Stomach (tissue), 9 donors: ENCODE data around the gene B4GALT6. TPM values are rescaled to one million over a fixed set of nuclear protein-coding genes. Genes with fewer than 3 reads are reported as not detected.

Experiments
- DNase-seq, 2 donors: peaks; one replicate each; pipeline versions ENCODE4 v3.0.0 to v3.0.0-alpha.2; 2013 to 2019
- H3K27ac ChIP-seq, 5 donors: fragments of 200-600 bp in 4 of 5; sonication (generic) in 4 of 5; one replicate each; pipeline ENCODE4 v1.5.1; 2013 to 2019; ENCODE audit warnings: mild to moderate bottlenecking in 1 of 5, moderate library complexity in 1 of 5
- H3K27me3 ChIP-seq, 3 donors: fragments of 200-600 bp; sonication (generic); one replicate each; pipeline ENCODE4 v1.5.1; 2017 to 2019; ENCODE audit warnings: mixed run types in 1 of 3
- H3K36me3 ChIP-seq, 4 donors: fragments of 200-600 bp; sonication (generic); 1 replicate in 3 of 4; 2 replicates in 1 of 4; pipeline ENCODE4 v1.5.1; 2016 to 2019
- H3K4me1 ChIP-seq, 4 donors: fragments of 200-600 bp; sonication (generic); one replicate each; pipeline ENCODE4 v1.5.1; 2016 to 2019
- H3K4me3 ChIP-seq, 4 donors: fragments of 200-600 bp; sonication (generic) in 3 of 4; one replicate each; pipeline ENCODE4 v1.5.1; 2016 to 2019; ENCODE audit warnings: mild to moderate bottlenecking in 1 of 4
- H3K9me3 ChIP-seq, 4 donors: fragments of 200-600 bp; sonication (generic); one replicate each; pipeline ENCODE4 v1.5.1; 2016 to 2019
- EP300 ChIP-seq: sonication (generic); formaldehyde crosslinking; IDR thresholded peaks from one replicate; pipeline ENCODE4 v1.6.1; 2017; ENCODE audit warnings: antibody characterized with exemption
- POLR2A ChIP-seq, 4 donors: fragments of 450-650 bp; IDR thresholded peaks; one replicate each; pipeline ENCODE4 v1.6.1; 2016; ENCODE audit warnings: antibody characterized with exemption in 4 of 4, control low read depth in 2 of 4, mild to moderate bottlenecking in 1 of 4, moderate library complexity in 1 of 4
- POLR2AphosphoS5 ChIP-seq, 3 donors: sonication (generic); formaldehyde crosslinking; IDR thresholded peaks; one replicate each; pipeline ENCODE4 v1.6.1; 2016; ENCODE audit warnings: antibody characterized with exemption in 3 of 3
- WGBS, 5 donors: extraction: QIAGEN DNeasy Blood & Tissue Kit in 3 of 5; methylation state at CpG; one replicate each; pipeline versions ENCODE4 v1.1.5 to v1.1.7; 2013 to 2018; 5-methylcytosine and 5-hydroxymethylcytosine counted together
- intact Hi-C: fragments of 100-400 bp; cut with DNase I; formaldehyde crosslinking; loops from one replicate; pipeline ENCODE4 v1.15.1; 2023; ENCODE audit warnings: low total_unique reads
- polyA plus RNA-seq, 3 donors: library from polyadenylated mRNA; stranded (reverse); fragments of 200-250 nt; gene quantifications; one replicate each; pipeline ENCODE4 v1.2.3, GENCODE V29; 2013
- total RNA-seq, 5 donors: library from RNA; depleted of rRNA; stranded (reverse); fragments of >200 nt; gene quantifications; one replicate each; pipeline versions ENCODE4 v1.1.0 to v1.2.3, GENCODE V29; 2014 to 2016
- TF ChIP-seq, protein P1 (sequence below), 7 experiments: fragments of 450-650 bp in 4 of 7; fragments of 200-600 bp in 3 of 7; sonication (generic) in 3 of 7; IDR thresholded peaks; one replicate each; pipeline ENCODE4 v1.5.1; 2016 to 2019; ENCODE audit warnings: antibody characterized with exemption in 7 of 7, control low read depth in 2 of 7, mild to moderate bottlenecking in 1 of 7
- donor health status: healthy with polysubstance abuse.
- donor health status: Bipolar disorder and iron deficiency.
- donor health status: healthy.

Gene B4GALT6
- total and polyA plus RNA-seq, 8 donors: 0.45 to 8.4 (median 1.3) TPM; not detected in 1

DNA sequence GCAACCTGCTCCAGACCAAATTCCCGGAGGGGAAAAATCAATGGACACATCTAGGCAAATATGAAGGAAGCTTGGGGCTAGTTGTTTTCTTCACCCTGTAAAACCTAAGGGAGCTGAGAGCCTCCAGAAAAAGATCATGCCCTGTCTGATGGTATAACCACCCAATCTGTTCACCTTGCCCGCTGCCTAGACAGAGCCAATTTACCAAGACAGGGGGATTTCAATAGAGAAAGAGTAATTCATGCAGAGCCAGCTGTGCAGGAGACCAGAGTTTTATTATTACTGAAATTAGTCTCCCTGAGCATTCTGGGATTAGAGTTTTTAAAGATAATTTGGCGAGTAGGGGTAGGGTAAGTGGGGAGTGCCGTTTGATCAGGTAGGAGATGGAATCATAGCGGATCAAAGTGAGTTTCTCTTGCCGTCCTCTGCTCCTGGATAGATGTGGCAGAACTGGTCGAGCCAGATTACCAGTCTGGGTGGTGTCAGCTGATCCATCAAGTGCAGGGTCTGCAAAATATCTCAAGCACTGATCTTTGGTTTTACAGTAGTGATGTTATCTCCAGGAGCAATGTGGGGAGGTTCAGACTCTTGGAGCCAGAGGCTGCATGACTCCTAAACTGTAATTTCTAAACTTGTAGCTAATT is 35.1 kb upstream of the B4GALT6 start:
- Histone ChIP-seq H3K36me3 (no peaks in the 10 kb centered on the region), H3K27me3 (peaks cover 0 to 7% (median 0%) of the 10 kb centered on the region in 3 donors), H3K4me3 (no peak overlapping the region), H3K27ac (no peak overlapping the region), H3K4me1 (peaks cover 0 to 13% (median 12%) of the 10 kb centered on the region in 4 donors), H3K9me3 (peaks cover 0 to 13% (median 8%) of the 10 kb centered on the region in 4 donors)
- DNase-seq: no peak
- 81 to 90% (median 87%) methylated on average over 7 of the region's 7 CpGs for WGBS, 5 donors
- intact Hi-C loops: loop anchor here (5.0 kb wide), 1 partner anchor 162 kb away; no protein-coding TSS in a partner anchor
- TF ChIP-seq POLR2A (IDR thresholded peaks at IDR 0.05): no peak
- TF ChIP-seq, protein P1, sequence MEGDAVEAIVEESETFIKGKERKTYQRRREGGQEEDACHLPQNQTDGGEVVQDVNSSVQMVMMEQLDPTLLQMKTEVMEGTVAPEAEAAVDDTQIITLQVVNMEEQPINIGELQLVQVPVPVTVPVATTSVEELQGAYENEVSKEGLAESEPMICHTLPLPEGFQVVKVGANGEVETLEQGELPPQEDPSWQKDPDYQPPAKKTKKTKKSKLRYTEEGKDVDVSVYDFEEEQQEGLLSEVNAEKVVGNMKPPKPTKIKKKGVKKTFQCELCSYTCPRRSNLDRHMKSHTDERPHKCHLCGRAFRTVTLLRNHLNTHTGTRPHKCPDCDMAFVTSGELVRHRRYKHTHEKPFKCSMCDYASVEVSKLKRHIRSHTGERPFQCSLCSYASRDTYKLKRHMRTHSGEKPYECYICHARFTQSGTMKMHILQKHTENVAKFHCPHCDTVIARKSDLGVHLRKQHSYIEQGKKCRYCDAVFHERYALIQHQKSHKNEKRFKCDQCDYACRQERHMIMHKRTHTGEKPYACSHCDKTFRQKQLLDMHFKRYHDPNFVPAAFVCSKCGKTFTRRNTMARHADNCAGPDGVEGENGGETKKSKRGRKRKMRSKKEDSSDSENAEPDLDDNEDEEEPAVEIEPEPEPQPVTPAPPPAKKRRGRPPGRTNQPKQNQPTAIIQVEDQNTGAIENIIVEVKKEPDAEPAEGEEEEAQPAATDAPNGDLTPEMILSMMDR (IDR thresholded peaks at IDR 0.05): no peak
- TF ChIP-seq POLR2AphosphoS5 (IDR thresholded peaks at IDR 0.05): no peak
- no peak for TF ChIP-seq EP300

GRCh38 chr18:31718386-31718785 is 34.0 kb upstream of the B4GALT6 start:
- peaks cover 0 to 13% (median 8%) of the 10 kb centered on the region in 4 donors for H3K9me3 ChIP-seq
- H3K27me3 ChIP-seq: no peaks in the 10 kb centered on the region
- no peak overlapping the region for H3K4me3 ChIP-seq
- no peak overlapping the region for H3K27ac ChIP-seq
- DNase-seq: no peak
- H3K4me1 ChIP-seq: peaks cover 0 to 2% (median under 1%) of the 10 kb centered on the region in 4 donors
- intact Hi-C loops: no loop called here
- H3K36me3 ChIP-seq: no peaks in the 10 kb centered on the region
- TF ChIP-seq POLR2AphosphoS5 (IDR thresholded peaks at IDR 0.05): no peak
- TF ChIP-seq EP300: no peak
- TF ChIP-seq POLR2A (IDR thresholded peaks at IDR 0.05): no peak
- TF ChIP-seq, protein P1 (IDR thresholded peaks at IDR 0.05): no peak
- WGBS, 5 donors: 81 to 90% (median 85%) methylated on average over 3 of the region's 3 CpGs

GRCh38 chr18:31716362-31716761 is 32.0 kb upstream of the B4GALT6 start:
- Histone ChIP-seq H3K27me3 (no peaks in the 10 kb centered on the region), H3K27ac (no peak overlapping the region), H3K9me3 (peaks cover 0 to 13% (median 8%) of the 10 kb centered on the region in 4 donors), H3K4me3 (no peak overlapping the region), H3K36me3 (no peaks in the 10 kb centered on the region), H3K4me1 (no peaks in the 10 kb centered on the region)
- DNase-seq: no peak
- intact Hi-C loops: no loop called here
- TF ChIP-seq, protein P1 (IDR thresholded peaks at IDR 0.05): no peak
- TF ChIP-seq EP300: no peak
- WGBS, 5 donors: 66 to 92% (median 74%) methylated on average over 3 of the region's 3 CpGs

DNA sequence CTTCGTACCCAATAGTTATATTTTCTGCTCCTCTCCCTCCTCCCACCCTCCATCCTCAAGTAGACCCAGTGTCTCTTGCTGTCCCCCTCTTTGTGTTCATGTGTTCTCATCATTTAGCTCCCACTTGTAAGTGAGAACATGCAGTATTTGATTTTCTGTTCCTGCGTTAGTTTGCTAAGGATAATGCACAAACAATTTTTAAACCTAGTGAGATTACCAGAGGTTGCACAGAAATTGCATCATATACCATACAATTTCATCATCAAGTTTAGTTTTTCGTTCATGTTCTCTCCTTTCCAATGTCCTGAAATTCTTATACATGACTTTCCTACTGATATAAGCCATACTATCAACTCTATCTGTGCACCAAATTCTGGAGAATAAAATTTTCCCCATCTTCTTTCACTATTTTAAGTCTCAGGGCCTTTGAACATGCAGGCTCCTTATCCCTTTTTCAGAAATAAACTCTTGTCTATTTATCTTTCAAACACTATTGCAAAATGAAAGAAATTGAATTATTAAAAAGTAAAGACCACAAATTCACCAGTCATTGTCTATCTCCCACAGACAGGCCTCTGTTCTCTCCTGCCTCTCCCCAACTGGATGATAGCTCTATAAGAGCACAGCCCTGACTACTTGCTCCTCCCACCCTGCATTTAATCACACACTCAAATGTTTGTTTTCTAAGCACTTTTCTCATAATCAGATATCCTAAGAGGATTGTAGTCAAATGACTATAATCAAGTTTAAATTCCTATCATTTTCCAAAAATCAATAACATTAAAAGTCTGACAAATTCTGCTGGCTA is 27.2 kb upstream of the B4GALT6 start:
- Histone ChIP-seq H3K36me3 (no peaks in the 10 kb centered on the region), H3K27ac (no peak overlapping the region), H3K9me3 (no peaks in the 10 kb centered on the region), H3K4me3 (no peak overlapping the region), H3K27me3 (no peaks in the 10 kb centered on the region), H3K4me1 (peaks cover 0 to 4% (median 0%) of the 10 kb centered on the region in 4 donors)
- TF ChIP-seq, protein P1 (IDR thresholded peaks at IDR 0.05): no peak
- TF ChIP-seq EP300 (no peak), POLR2A (IDR thresholded peaks at IDR 0.05) (no peak), POLR2AphosphoS5 (IDR thresholded peaks at IDR 0.05) (no peak)
- intact Hi-C loops: no loop called here
- no peak for DNase-seq
- WGBS, 5 donors: 70 to 87% (median 78%) methylated on average over 3 of the region's 3 CpGs
